ENCODE data around the gene TRAF3. TPM values are rescaled to one million over a fixed set of nuclear protein-coding genes. Genes with fewer than 3 reads are reported as not detected.

The TRAF3 gene
- total RNA-seq, 2 experiments from 2014 or later = 39.1 to 40.2 TPM

- ATAC-seq = no peak
- Mint-ChIP-seq H3K27ac (no peak overlapping the region), H3K4me1 (ENCODE audit: low read depth) (peaks cover 12% of the 10 kb centered on the region), H3K9me3 (no peaks in the 10 kb centered on the region), H3K27me3 (no peaks in the 10 kb centered on the region), H3K36me3 (ENCODE audit: low read depth) (no peaks in the 10 kb centered on the region), H3K4me3 (no peak overlapping the region)
- TF ChIP-seq CTCF (IDR thresholded peaks at IDR 0.05) = no peak
- no peak for DNase-seq
- intact Hi-C loops (cut with micrococcal nuclease) = no loop called here
- POLR2A ChIA-PET = interaction anchor here (0.5 to 1.4 kb wide), 2 partner anchors 9 to 467 kb away, joined by 3 read pairs; no protein-coding TSS in a partner anchor
- CTCF ChIA-PET = no interaction called here
These were observed 166.7 kb downstream of the TRAF3 start for GRCh38 chr14:102943979-102944378.

- intact Hi-C loops (cut with micrococcal nuclease) = no loop called here
- ChIA-PET CTCF (no interaction called here), POLR2A (interaction anchor here (1.4 kb wide), 1 partner anchor 9 kb away, joined by 3 read pairs; no protein-coding TSS in a partner anchor)
These were observed 167.4 kb downstream of the TRAF3 start for GRCh38 chr14:102944448-102945330.

GRCh38 chr14:102945346-102946130, 168.3 kb downstream of the TRAF3 start:
- Mint-ChIP-seq H3K27me3 (no peaks in the 10 kb centered on the region), H3K36me3 (ENCODE audit: low read depth) (no peaks in the 10 kb centered on the region), H3K4me3 (no peak overlapping the region), H3K27ac (no peak overlapping the region), H3K4me1 (ENCODE audit: low read depth) (peaks cover 18% of the 10 kb centered on the region), H3K9me3 (no peaks in the 10 kb centered on the region)
- DNase-seq = no peak
- ChIA-PET POLR2A (no interaction called here), CTCF (no interaction called here)
- TF ChIP-seq CTCF (IDR thresholded peaks at IDR 0.05) = no peak
- ATAC-seq = no peak
- intact Hi-C loops (cut with micrococcal nuclease) = no loop called here

More at GRCh38 chr14:102944448-102945330, 167.4 kb downstream of the TRAF3 start:
- no peak for ATAC-seq
- Mint-ChIP-seq H3K4me3 (no peak overlapping the region), H3K4me1 (ENCODE audit: low read depth) (peaks cover 18% of the 10 kb centered on the region), H3K27ac (no peak overlapping the region), H3K27me3 (no peaks in the 10 kb centered on the region), H3K36me3 (ENCODE audit: low read depth) (no peaks in the 10 kb centered on the region), H3K9me3 (no peaks in the 10 kb centered on the region)
- TF ChIP-seq CTCF (IDR thresholded peaks at IDR 0.05) = no peak
- no peak for DNase-seq

GRCh38 chr14:102947321-102948103, 170.3 kb downstream of the TRAF3 start:
- peaks cover 18% of the 10 kb centered on the region for H3K4me1 Mint-ChIP-seq (ENCODE audit: low read depth)
- POLR2A ChIA-PET = no interaction called here
- no peak overlapping the region for H3K27ac Mint-ChIP-seq

More at GRCh38 chr14:102947321-102948103, 170.3 kb downstream of the TRAF3 start:
- no peak for TF ChIP-seq CTCF (IDR thresholded peaks at IDR 0.05)
- no peak for DNase-seq
- Mint-ChIP-seq H3K27me3 (no peaks in the 10 kb centered on the region), H3K36me3 (ENCODE audit: low read depth) (no peaks in the 10 kb centered on the region), H3K9me3 (no peaks in the 10 kb centered on the region), H3K4me3 (no peak overlapping the region)
- ATAC-seq = no peak
- CTCF ChIA-PET = no interaction called here
- intact Hi-C loops (cut with micrococcal nuclease) = no loop called here
